ENCODE results near the gene ZNF280B.

GRCh38 chr22:22446517-22446916 is 62.0 kb downstream of the ZNF280B start:
- TF ChIP-seq, protein P1, sequence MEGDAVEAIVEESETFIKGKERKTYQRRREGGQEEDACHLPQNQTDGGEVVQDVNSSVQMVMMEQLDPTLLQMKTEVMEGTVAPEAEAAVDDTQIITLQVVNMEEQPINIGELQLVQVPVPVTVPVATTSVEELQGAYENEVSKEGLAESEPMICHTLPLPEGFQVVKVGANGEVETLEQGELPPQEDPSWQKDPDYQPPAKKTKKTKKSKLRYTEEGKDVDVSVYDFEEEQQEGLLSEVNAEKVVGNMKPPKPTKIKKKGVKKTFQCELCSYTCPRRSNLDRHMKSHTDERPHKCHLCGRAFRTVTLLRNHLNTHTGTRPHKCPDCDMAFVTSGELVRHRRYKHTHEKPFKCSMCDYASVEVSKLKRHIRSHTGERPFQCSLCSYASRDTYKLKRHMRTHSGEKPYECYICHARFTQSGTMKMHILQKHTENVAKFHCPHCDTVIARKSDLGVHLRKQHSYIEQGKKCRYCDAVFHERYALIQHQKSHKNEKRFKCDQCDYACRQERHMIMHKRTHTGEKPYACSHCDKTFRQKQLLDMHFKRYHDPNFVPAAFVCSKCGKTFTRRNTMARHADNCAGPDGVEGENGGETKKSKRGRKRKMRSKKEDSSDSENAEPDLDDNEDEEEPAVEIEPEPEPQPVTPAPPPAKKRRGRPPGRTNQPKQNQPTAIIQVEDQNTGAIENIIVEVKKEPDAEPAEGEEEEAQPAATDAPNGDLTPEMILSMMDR (IDR thresholded peaks at IDR 0.05): no peak
- no peak for TF ChIP-seq POLR2A (IDR thresholded peaks at IDR 0.05)

Data from breast epithelium (tissue), 3 donors.